Gastrocnemius medialis (tissue), 4 donors: ENCODE results near the gene DNAH6. TPM values are rescaled to one million over a fixed set of nuclear protein-coding genes. Genes with fewer than 3 reads are reported as not detected.
"Not testable (repeated sequence)": the region's sequence is repeated elsewhere in the genome, so short reads cannot be mapped to it uniquely, and the experiment has no call there.

Experiments used
- ATAC-seq, 2 donors: fragments of 150-250 bp; one replicate each; pipeline ENCODE4 v1.9.1; 2016
- DNase-seq, 2 donors: peaks; one replicate each; pipeline ENCODE4 v3.0.0-alpha.2; 2019
- H3K27ac ChIP-seq, 4 donors: fragments of 200-600 bp; sonication (generic); 1 replicate in 1 of 4; 2 replicates in 3 of 4; pipeline ENCODE4 v1.5.1; 2016 to 2018; ENCODE audit warnings: mild to moderate bottlenecking in 2 of 4, moderate library complexity in 1 of 4
- H3K27me3 ChIP-seq, 3 donors: fragments of 200-600 bp; sonication (generic) in 2 of 3; 1 replicate in 1 of 3; 2 replicates in 2 of 3; pipeline versions ENCODE4 v1.5.1 to v1.6.0; 2016 to 2019; ENCODE audit warnings: mild to moderate bottlenecking in 1 of 3, moderate library complexity in 1 of 3
- H3K36me3 ChIP-seq, 2 donors: fragments of 200-600 bp; sonication (generic) in 1 of 2; one replicate each; pipeline ENCODE4 v1.5.1; 2017 to 2018
- H3K4me1 ChIP-seq, 2 donors: fragments of 200-600 bp; sonication (generic) in 1 of 2; one replicate each; pipeline ENCODE4 v1.5.1; 2016 to 2017; ENCODE audit warnings: mild to moderate bottlenecking in 2 of 2
- H3K4me3 ChIP-seq, 4 donors: fragments of 200-600 bp; sonication (generic) in 3 of 4; 1 replicate in 1 of 4; 2 replicates in 3 of 4; pipeline ENCODE4 v1.5.1; 2016 to 2019; ENCODE audit warnings: mild to moderate bottlenecking in 2 of 4
- H3K9me3 ChIP-seq, 3 donors: fragments of 200-600 bp; sonication (generic) in 2 of 3; 1 replicate in 1 of 3; 2 replicates in 2 of 3; pipeline ENCODE4 v1.5.1; 2016 to 2019
- POLR2A ChIP-seq, 2 donors: fragments of 450-650 bp; IDR thresholded peaks; one replicate each; pipeline ENCODE4 v1.6.1; 2017; ENCODE audit warnings: antibody characterized with exemption in 2 of 2, mild to moderate bottlenecking in 2 of 2, moderate library complexity in 2 of 2
- in situ Hi-C, 4 donors: fragments of 200-750 bp; cut with MboI; loops; one replicate each; pipeline versions ENCODE4 v1.15.0 to v1.8.0; 2017; ENCODE audit warnings: low sequenced_read_pairs in 4 of 4
- intact Hi-C: fragments of 100-400 bp; cut with DNase I; formaldehyde crosslinking; loops from one replicate; pipeline ENCODE4 v1.15.1; 2023; ENCODE audit warnings: low total_unique reads
- total RNA-seq, 4 donors: library from RNA; depleted of rRNA; stranded (reverse); fragments of >200 nt; gene quantifications; one replicate each; pipeline versions ENCODE4 v1.1.0 to v1.2.3, GENCODE V29; 2016
- TF ChIP-seq, protein P1 (sequence below), 5 experiments: fragments of 450-650 bp in 3 of 5; fragments of 200-600 bp in 2 of 5; sonication (generic) in 2 of 5; IDR thresholded peaks in 4 of 5; conservative IDR thresholded peaks in 1 of 5; 1 replicate in 4 of 5; 2 replicates in 1 of 5; pipeline ENCODE4 v1.5.1; 2016 to 2019; ENCODE audit warnings: antibody characterized with exemption in 5 of 5, mild to moderate bottlenecking in 3 of 5, moderate library complexity in 3 of 5

The DNAH6 gene
- total RNA-seq, 4 donors from 2014 or later: not detected

DNA sequence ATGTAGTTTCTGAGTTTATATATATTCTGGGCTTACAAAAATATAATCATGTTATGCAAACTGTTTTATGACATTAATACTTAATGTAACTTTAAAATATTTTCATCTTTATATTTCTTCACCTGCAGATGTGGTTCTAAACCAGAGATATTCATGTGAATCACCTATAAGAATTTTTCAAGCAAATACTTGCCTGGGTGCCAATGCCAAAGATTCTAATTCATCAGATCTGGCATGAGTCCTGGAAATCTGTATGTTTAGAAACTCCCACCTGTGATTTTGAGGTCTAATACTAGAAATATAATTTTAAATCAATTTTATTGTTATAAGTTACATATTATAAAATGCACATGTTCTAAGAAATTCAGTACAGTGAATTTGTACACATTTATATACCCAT lies 19.9 kb upstream of the DNAH6 start:
- Histone ChIP-seq H3K9me3 (no peaks in the 10 kb centered on the region), H3K27ac (no peak overlapping the region), H3K4me3 (no peak overlapping the region), H3K4me1 (no peaks in the 10 kb centered on the region), H3K27me3 (no peaks in the 10 kb centered on the region), H3K36me3 (no peaks in the 10 kb centered on the region)
- TF ChIP-seq, protein P1, sequence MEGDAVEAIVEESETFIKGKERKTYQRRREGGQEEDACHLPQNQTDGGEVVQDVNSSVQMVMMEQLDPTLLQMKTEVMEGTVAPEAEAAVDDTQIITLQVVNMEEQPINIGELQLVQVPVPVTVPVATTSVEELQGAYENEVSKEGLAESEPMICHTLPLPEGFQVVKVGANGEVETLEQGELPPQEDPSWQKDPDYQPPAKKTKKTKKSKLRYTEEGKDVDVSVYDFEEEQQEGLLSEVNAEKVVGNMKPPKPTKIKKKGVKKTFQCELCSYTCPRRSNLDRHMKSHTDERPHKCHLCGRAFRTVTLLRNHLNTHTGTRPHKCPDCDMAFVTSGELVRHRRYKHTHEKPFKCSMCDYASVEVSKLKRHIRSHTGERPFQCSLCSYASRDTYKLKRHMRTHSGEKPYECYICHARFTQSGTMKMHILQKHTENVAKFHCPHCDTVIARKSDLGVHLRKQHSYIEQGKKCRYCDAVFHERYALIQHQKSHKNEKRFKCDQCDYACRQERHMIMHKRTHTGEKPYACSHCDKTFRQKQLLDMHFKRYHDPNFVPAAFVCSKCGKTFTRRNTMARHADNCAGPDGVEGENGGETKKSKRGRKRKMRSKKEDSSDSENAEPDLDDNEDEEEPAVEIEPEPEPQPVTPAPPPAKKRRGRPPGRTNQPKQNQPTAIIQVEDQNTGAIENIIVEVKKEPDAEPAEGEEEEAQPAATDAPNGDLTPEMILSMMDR (IDR thresholded peaks at IDR 0.05 in 4 of 5, conservative IDR thresholded peaks at IDR 0.05 in 1 of 5): no peak
- TF ChIP-seq POLR2A (IDR thresholded peaks at IDR 0.05): no peak
- intact Hi-C loops (no loop called here), in situ Hi-C loops (loop anchor here (5.0 to 25.0 kb wide), 4 partner anchors 376 to 791 kb away; partner anchors contain the start of gene TRABD2A (in 3 of the 4))
- ATAC-seq (no peak), DNase-seq (no peak)

DNA sequence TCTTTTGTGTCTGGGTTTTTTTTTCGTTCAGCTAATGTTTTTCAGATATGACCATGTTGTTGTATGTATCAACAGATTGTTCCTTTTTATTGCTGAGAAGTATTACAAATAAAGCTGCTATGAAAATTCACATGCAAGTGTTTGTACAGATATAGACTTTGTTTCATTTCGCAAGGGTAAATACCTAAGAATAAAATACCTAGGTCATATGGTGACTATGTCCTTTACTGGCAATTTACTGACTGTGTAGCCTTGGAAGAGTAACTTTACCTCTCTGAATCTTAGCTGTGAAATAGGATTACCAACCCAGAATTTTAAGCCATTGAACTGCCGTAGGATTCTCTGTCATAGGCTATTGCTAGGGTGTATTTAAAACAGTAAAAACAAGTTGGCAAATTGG lies 19.0 kb upstream of the DNAH6 start:
- in situ Hi-C loops: loop anchor here (5.0 to 25.0 kb wide), 4 partner anchors 375 to 790 kb away; partner anchors contain the start of gene TRABD2A (in 3 of the 4)
- H3K27me3 ChIP-seq: no peaks in the 10 kb centered on the region
- no peaks in the 10 kb centered on the region for H3K9me3 ChIP-seq
- no peaks in the 10 kb centered on the region for H3K36me3 ChIP-seq
- ATAC-seq (no peak), DNase-seq (no peak)
- H3K4me1 ChIP-seq: no peaks in the 10 kb centered on the region
- TF ChIP-seq POLR2A (IDR thresholded peaks at IDR 0.05): no peak
- TF ChIP-seq, protein P1 (IDR thresholded peaks at IDR 0.05 in 4 of 5, conservative IDR thresholded peaks at IDR 0.05 in 1 of 5): no peak
- intact Hi-C loops: no loop called here
- no peak overlapping the region for H3K4me3 ChIP-seq
- no peak overlapping the region for H3K27ac ChIP-seq

DNA sequence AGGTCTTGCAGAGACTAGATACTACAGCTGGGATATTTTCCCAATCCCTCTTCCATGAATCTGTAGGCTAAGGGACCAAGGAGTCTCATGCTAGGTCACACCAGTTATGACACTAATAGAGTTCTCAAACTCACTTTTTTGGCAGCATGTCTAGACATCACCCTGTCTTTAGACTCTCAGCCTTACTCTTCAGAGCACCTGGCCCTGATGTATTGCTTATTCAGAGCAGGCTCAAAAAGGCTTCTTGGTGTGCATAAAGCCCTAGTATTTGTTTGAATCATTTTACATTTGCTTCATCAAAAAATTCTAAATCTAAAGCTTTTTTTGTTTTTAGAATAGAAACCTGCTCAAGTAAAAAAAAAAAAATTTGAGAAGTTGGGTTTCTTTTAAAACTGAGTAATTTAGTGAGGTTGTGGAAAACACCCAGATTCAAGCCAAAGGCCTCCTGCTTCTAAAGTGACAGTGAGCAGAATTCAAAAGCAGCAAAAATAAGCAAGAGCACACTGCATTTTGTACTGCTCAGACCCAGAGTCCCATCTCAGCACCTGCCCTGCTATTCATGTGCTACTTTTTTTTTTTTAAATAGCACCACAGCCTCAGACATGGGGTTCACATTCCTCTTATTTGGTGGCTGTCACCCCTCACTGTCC lies 18.0 kb upstream of the DNAH6 start:
- Histone ChIP-seq H3K9me3 (no peaks in the 10 kb centered on the region), H3K27ac (no peak overlapping the region), H3K36me3 (no peaks in the 10 kb centered on the region), H3K4me3 (no peak overlapping the region), H3K27me3 (no peaks in the 10 kb centered on the region), H3K4me1 (no peaks in the 10 kb centered on the region)
- in situ Hi-C loops (loop anchor here (5.0 to 25.0 kb wide), 4 partner anchors 374 to 789 kb away; partner anchors contain the start of gene TRABD2A (in 3 of the 4)), intact Hi-C loops (no loop called here)
- TF ChIP-seq POLR2A (IDR thresholded peaks at IDR 0.05): no peak
- TF ChIP-seq, protein P1 (IDR thresholded peaks at IDR 0.05 in 4 of 5, conservative IDR thresholded peaks at IDR 0.05 in 1 of 5): no peak
- ATAC-seq (no peak), DNase-seq (no peak)

DNA sequence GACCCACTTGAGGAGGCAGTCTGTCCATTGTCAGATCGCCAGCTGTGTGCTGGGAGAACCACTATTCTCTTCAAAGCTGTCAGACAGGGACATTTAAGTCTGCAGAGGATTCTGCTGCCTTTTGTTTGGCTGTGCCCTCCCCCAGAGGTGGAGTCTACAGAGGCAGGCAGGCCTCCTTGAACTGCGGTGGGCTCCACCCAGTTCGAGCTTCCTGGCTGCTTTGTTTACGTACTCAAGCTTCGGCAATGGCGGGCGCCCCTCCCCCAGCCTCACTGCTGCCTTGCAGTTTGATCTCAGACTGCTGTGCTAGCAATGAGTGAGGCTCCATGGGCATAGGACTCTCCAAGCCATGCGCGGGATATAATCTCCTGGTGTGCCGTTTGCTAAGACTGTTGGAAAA lies 5.3 kb upstream of the DNAH6 start:
- H3K36me3 ChIP-seq, intact Hi-C loops, H3K9me3 ChIP-seq, H3K4me3 ChIP-seq, DNase-seq, H3K27me3 ChIP-seq, in situ Hi-C loops, H3K27ac ChIP-seq, ATAC-seq, H3K4me1 ChIP-seq: not testable (repeated sequence)

DNA sequence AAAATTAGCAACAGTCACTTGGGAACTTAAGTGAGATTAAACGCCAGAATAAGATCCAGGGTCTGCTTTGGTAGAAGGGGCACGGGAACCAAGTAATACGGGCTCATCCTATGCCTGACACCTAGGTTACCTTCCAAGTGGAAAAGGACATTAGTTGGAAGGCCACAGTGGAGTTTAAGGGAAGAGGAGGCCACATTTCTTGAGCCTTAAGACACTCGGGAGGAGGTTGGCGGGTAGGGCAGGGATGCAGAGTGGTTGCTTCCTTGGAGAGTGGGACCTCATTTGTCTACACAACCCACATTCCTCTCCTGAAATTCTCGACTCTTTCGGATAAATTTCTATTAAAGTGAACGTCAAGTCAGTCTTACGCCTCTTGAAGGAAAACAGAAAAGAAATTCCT lies 510 bp upstream of the DNAH6 start:
- H3K27ac ChIP-seq: no peak overlapping the region
- intact Hi-C loops: no loop called here

More for the DNA sequence above, 510 bp upstream of the DNAH6 start:
- no peak for ATAC-seq
- Histone ChIP-seq H3K27me3 (no peaks in the 10 kb centered on the region), H3K9me3 (no peaks in the 10 kb centered on the region), H3K4me1 (no peaks in the 10 kb centered on the region), H3K4me3 (peak overlapping the region; percentile 44 to 56 (median 48)), H3K36me3 (no peaks in the 10 kb centered on the region)
- DNase-seq: no peak
- TF ChIP-seq, protein P1 (IDR thresholded peaks at IDR 0.05 in 4 of 5, conservative IDR thresholded peaks at IDR 0.05 in 1 of 5): no peak
- no peak for TF ChIP-seq POLR2A (IDR thresholded peaks at IDR 0.05)
- in situ Hi-C loops: no loop called here
